Activated naive CD8-positive, alpha-beta T cell treated with anti-CD3 and anti-CD28 coated beads, Interleukin-2, amount 50 U/mL, for 16 hours (primary cell): ENCODE measurements around the gene RAB28.

Source experiments
- DNase-seq: peaks from one replicate; pipeline ENCODE4 v3.0.0-alpha.2; 2020; ENCODE audit warnings: low read depth, low spot score

RAB28 gene

DNA sequence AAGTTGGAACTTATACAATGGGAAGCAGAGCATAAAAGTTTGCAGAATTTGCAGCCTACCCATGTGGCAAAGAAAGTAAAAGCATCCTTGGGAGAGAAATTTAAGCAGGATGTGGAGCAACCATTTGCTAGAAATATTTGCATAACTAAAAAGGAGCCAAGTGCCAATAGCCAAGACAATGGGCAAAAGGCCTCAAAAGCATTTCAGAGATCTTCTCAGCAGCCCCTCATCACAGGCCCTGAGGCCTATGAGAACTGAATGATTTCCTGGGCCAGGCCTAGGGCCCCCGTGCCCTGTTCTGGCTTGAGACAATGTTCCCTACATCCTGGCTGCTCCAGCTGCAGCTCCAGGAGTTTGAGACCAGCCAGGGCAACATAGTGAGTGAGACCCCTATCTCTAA, 25.3 kb upstream of the RAB28 start:
- no peak for DNase-seq

DNA sequence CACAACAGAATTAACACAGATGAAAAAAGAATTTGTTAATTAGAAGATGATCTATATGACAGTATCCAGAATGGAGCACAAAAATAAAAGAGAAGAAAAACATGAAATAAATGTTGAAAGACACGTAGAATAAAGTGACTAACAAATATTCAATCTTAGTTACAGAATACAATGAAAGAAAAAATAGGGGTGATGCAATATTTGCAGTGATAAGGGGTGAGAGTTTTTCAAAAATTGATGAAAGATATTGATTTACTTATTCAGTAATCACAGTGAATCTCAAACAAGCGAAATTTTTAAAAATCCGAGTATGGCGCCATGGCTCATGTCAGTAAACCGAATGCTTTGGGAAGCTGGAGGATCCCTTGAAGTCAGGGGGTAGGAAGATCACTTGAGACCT, 20.2 kb upstream of the RAB28 start:
- no peak for DNase-seq

DNA sequence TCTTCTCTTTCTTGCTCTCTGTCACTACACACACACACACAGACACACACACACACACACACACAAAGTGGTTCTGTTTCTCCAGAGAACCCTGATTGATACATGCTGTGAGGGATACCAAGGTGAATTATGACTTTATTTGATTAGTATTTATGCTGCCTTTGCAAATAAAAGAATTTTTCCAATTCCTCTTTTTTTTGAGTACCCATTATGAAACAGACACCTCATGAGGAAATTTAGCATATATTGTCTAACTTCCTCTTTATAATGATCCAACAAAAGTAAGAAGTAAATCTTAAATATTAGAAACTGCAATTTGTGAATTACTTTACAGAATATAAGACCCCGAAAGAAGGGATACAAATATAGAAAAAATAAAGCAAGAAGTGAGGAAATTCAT, 14.3 kb upstream of the RAB28 start:
- no peak for DNase-seq

DNA sequence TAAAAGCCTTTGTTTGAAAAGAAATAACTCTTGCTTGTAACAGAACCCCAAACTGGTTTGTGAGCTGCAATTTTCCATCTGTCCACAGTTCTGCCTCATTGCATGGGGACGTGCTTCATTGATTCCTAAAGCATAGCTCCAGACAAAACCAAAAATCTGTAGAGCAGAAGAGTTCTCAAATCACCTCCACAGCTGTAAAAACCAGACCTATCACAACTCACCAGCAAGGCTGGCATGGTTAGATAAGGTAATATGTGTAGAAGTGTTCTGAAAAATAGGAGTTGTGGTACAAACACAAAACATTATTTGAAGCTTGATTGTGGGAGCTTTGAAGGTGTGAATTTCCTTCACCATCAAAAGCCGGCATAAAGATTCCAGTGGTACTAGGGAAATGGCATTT, 12.5 kb upstream of the RAB28 start:
- DNase-seq, result no peak

DNA sequence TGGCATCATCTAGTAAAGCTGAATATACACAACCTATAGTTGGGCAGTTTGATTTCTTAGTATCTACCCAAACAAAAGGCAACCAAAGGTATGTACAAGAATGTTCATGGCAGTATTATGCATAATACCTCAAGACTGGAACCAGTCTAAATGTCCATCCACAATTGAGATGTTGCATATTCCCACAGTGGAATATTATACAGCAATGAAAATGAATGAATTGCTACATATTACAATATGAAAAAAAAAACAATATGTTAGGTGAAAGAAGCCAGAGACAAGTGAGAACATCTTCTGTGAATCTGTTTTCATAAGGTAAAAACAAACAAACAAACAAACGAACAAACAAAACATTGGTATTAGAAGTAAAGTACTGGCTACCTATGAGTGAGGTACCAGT, 11.6 kb upstream of the RAB28 start:
- no peak for DNase-seq

DNA sequence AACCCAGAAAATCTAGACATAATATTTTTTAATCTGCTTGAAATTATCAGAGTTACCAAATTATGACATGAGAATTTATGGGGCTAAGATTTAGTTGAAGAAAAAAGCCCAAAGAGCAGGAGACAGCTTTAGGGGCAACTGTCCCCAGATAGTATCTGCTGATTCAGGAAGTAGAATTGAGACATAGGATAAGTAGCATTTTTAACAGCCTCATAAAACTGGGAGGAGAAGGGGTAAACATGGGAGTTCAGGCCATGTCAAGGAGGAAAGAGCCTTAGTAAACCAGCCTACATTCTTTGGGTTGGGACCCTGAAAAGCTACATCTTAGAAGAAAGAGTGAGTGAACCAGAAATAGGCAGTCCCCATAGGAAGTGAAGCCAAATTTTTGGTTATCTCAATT, 9.7 kb upstream of the RAB28 start:
- DNase-seq, result no peak

DNA sequence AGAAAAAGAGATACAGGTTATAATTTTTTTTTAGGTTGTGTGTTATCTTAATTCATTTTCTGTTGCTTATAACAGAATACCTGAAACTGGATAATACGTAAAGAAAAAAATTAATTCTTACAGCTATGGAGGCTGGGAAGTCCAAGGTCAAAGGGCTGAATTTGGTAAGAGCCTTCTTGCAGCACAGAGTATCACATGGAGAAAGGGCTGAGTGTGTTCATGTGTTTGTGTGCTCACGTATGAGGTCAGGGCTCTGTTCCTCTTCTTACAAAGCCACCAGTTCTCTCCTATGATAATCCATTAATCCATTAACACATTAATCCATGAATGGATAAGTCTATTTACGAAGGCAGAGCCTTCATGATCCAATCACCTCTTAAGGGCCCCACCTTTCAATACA, 8.6 kb upstream of the RAB28 start:
- DNase-seq, result no peak

DNA sequence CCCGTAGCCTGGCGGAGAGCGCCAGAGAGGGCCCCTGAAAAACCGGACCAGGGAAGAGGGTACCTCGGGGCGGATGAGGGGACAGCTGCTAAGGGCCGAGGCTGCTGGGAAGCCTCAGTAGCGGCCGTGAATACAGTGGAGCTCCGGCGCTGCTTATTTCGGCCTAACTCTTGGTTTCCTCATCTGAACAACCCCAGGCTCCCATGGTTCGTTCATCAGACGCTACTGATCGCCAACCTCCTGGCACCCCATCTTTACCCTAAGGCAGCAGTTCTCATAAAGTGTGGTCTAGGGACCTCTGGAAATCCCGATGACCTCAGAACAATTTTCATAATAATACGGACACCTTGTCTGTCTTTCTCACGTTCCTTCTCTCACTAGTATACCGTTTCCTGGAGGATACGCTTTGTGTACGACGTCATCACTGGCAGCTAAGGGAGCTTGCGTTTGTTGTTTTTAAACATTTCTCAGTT, 645 bp upstream of the RAB28 start:
- no peak for DNase-seq

DNA sequence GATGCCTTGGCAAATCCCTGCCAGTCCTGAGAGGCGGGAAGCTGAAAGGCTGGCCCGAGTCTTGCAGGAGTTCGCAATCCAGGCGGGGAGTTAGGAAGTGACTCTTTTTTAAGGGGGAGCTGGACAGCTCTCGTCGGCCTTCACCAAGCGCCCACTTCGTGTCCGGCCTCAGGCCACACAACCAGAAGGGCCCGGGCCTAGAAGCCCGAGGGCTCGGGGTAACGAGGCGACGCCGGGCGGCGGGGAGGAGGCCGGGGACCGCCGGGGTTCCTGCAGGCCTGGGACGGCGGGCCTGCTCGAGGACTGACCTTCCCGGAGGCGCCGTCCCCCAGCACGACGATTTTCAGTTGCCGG, 395 bp downstream of the RAB28 start:
- DNase-seq, result no peak

DNA sequence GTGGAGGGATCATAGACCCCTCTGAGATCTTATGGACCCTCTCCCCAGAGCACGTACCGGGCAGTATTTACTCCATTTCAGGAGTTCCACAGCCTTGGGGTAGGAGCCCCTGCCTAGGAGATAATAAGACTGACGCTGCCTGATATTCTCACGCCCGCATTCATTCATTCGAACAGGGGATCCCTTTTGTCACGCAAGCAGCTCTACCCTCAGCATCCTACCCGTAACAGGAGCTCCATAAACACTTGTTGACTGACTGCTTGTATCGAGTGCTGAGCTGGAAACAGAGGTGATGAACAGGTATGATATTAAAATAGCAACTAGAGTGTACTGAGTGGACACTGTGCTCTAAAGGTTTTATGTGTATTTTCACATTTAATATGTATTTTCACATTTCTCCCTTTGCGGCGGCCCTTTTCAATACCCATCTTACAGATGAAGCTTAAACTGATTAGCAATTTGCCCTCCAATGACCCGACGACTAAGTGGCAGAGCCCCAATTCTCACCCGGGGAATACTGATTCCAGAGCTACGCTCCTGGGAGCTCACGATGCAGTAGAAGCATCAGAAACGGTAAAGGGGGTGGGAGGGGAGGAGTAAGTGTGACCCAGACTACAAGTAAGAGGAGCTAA, 888 bp downstream of the RAB28 start:
- DNase-seq, result no peak

DNA sequence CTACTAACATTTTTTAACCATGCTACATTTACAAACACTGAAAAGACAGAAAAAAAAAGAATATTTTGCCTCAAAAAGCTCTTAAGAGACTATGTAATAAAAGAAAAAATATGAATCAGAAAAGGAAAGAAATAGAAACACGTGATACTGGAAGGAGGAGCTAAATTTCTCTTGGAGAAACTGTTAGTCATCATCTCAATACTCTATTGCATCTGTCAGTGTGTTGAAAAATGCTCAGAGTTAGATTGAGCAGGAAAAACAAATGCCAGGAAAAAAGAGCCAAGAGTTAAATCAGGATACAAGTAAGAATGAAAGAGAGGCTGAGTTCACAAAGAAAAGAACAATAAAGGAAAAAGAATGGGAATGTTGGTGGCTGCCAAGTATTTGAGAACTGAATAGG, 2.6 kb downstream of the RAB28 start:
- DNase-seq, result no peak

DNA sequence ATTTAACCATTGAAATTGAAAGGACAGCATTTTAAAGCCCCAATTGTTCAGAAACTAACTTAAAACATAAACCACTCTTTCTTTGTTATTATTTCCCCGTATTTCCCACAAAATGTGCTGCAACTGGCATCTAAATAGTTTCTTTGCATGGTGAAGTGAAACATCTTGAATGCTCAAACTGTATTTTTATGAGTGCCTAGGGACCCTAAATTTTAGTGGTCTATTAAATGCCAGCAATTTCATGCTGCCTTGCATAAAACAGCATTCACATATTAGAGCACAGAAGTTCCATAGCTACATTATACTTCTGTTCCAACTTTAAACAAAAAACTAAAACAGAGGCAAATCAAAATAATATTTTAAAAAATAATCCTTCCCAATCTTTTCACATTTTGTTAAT, 5.4 kb downstream of the RAB28 start:
- DNase-seq, result no peak

DNA sequence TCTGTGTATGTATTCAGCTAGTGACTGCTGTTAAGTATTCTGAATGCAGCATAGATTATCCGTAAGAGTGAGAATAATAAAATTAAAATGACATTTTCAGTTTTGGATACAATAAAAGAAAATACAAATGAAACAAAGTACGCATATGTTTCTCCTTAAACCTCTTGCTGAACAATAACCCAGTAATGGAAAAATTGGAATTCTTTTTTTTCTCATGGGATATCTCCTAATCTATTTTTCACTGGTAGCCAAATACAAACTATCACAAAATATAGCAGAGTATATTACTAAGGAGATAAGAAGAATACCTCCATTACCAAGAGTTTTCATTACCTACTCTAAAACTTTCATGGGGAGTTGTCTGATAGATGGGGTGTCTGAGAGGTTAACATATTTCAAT, 6.0 kb downstream of the RAB28 start:
- DNase-seq, result no peak

DNA sequence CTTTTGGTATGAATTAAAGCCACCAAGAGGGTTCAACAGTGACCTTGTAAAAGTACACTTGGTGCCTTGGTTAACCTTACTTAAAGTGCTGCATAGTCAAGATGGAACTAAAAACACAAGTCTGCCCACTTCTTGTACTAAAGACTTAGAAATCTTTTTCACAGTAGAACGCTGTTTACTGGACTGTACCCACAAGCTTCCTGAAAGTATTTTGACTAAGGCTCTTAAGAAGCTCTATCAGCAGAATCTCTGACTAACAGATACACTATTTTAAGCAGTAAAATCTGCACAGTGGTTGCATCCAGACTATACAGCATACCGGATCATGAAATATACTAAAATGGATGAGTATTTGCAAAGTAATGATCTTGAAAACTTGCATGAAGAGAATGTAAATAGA, 7.2 kb downstream of the RAB28 start:
- no peak for DNase-seq

DNA sequence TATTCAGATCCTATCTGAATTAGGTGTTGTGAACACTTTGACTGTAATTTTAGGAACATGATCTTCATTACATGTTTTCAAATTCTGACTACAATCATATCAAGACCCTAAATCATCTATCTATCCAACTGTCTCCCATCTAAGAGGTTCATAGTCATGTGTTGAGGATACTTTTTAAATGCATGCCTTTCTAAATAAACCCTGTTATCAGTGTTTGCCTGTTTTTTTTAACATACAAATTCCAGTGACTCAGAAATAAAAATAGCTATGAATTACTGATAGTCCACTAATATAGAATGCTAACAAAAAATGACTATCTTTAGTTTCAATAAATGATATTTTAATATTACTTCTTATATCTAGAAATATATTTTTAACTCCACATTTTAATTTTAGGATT, 8.0 kb downstream of the RAB28 start:
- no peak for DNase-seq

DNA sequence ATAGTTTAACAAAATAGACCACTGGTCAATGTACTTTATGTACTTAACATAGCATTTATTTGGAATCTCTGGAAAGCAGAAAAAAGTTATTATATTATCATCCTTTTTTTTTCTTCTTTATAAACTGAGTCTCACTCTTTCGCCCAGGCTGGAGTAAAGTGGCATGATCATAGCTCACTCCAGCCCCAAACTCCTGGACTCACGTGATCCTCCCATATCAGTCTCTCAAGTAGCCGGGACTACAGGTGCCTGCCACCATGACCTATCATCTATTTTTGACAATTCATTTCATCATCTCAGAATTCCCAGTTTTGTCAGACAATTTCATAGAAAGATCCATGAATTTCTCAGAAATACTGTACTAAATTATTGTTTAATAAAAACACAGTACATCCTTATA, 12.7 kb downstream of the RAB28 start:
- DNase-seq, result no peak

DNA sequence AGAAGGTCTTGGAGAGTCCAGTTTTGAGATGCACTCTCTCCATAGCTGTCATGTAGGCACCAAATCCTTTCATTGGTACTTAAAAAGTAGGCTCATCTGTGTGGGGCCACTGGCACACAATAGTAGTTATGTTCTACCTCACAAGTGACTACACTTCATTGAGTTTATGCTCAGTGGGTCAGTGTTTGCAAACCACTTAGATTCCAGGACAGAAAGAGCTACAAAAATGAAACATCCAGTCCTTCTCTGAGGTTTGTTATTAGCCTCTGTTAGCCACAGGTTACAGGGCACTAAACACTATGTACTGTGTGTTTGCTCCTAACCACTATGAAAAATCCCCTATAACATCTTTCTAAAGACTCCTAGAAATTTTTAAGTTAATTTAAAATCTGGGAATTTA, 13.8 kb downstream of the RAB28 start:
- no peak for DNase-seq

DNA sequence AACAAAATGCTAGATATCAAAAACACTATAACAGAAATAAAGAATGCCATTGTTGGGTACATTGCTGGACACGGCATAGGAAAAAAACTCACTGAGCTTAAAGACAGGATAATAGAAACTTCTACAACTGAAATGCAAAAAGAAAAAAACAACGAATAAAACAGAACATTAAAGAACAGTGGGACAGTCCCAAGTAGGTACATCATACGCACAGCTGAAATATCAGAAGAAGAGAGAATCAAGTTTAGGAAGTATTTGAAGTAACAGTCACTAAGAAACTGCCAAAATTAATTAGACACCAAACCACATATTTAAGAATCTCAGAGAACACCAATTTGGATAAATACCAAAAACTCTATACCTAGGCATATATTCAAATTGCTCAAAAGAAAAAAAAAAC, 19.2 kb downstream of the RAB28 start:
- no peak for DNase-seq

DNA sequence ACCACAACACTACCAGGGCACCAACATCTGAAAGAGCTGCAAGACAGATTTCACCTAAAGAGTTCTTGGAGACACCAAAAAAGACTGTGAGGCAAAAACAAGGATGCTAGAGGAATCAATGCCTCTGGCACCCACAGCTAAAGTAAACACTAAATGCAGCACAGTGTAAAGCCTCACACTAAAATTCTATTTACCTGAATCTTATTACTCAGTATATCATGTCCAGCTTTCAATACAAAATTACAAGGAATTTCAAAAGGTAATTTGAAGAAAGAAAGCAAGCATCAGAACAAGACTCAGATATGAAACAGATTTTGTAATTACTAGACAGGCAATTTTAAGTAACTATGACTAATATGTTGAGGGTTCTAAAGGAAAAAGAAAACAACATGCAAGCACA, 19.6 kb downstream of the RAB28 start:
- DNase-seq, result no peak

DNA sequence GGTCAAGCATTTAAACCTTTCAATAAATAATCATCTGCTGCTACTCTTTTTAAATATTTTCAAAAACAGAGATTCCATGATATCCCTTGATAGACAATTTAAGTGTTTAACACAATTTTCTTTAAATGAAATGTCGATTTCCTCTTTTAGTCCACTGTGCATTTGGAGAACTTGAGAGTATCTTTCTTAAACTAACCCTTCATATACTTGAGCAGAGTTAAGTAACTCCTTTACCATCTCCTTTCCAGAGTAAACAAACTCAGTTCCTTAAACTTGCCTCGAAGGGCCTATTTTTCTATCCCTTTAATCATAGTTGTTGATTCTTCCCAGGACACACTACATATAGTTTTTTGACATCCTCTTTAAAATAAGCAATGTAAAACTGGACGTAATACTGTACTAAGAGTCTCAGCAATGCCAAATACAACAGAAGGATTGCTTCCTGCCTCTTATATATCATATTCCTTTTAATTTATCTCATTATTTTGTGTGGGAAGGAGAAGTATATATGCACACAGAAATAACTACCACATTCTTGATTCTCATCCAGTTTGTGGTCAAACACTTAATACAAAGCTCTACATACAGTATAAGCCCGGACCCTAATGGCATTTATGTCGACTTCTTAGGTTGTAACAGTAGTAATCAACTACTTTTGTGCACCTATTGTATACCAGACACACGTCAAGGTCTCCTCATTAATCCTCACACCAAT, 22.8 kb downstream of the RAB28 start:
- DNase-seq, result no peak

DNA sequence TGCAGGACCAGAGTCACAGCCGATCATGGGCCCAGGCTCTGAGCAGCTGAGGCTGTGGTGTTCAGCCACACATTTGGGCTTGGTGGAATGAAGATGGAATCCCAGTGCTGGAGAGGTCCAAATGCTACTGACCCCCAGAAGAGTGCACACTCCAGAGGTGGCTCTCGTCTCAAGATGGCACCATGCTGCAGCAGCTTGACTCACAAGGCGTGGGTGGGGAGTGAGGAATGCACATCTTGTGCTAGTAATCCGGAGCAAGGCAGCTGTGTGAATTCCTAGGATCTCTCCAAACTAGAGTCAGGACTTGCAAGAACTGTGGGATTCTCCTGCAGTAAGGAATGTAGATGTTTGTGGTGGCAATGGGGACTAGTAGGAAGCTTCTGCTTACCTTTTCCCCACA, 28.7 kb downstream of the RAB28 start:
- no peak for DNase-seq

DNA sequence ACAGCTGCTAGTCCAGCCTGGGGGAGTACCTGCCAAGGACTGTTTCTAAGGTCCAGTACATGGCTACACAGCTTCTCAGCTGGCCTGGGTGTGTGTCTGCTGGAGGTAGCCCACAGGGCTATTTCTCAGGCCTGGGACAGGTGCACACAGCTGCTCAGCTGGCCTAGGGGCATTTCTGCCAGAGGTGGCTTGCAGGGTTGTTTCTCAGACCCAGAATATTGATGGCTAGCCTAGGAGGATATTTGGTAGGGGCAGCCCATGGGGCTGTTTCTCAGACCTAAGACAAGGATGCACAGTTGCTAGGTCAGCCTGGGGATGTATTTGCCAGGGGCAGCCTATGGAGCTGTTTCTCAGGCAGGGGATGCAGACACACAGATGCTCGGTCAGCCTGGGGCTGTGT, 29.4 kb downstream of the RAB28 start:
- no peak for DNase-seq

DNA sequence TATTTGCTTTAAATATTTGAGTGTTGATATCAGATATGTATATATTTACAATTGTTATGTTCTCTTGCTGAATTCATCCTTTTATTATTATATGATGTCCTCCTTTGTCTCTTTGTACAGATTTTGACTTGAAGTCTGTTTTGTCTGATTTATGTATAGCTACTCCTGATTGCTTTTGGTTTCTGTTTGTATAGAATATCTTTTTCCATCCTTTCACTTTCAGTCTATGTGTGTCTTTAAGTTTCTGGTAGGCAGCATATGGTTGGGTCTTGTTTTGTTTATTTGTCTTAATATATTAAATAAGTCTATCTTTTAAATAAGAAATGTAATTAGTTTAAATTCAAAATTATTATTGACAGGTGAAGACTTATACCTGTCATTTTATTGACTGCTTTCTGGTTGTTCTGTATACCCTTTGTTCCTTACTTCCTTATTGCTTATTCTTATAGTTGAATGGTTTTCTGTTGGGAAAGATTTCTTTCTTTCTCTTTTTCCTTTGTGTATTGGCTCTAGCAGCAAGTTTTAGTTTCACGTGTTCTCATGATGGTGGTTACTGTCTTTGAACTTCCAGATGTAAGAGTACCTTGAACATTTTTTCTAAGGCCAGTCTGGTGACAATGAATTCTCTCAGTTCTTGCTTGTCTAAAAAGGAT, 31.1 kb downstream of the RAB28 start:
- no peak for DNase-seq
